Measurements from ENCODE around the gene ZBTB42. TPM values are rescaled to one million over a fixed set of nuclear protein-coding genes. Genes with fewer than 3 reads are reported as not detected.
A peak's percentile ranks its signal among the peaks of the same experiment; 100 is the strongest.

ZBTB42 gene
- total RNA-seq, 1 experiment from 2014 or later = 1.0 TPM

DNA sequence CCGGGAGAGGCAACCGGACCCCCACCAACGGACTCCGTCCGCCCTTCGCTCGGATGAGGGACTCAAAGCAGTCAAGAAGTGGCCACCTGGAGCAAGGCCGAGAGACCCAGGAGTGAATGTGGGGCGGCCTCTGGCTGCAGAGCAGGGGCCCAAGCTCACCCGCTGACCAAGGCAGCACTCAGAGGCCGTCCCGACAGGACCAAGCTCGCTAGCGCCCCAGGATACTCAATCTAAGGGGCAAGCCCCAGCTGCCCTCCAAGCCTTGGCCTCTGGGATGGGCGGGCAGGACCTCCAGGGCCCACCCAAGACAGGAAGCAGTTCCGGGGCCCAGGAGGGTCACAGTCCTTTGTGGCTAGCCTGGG is 6.3 kb upstream of the ZBTB42 start:
- H3K36me3 Mint-ChIP-seq (ENCODE audit: insufficient read depth, unreplicated experiment) = peaks cover under 1% of the 10 kb centered on the region

DNA sequence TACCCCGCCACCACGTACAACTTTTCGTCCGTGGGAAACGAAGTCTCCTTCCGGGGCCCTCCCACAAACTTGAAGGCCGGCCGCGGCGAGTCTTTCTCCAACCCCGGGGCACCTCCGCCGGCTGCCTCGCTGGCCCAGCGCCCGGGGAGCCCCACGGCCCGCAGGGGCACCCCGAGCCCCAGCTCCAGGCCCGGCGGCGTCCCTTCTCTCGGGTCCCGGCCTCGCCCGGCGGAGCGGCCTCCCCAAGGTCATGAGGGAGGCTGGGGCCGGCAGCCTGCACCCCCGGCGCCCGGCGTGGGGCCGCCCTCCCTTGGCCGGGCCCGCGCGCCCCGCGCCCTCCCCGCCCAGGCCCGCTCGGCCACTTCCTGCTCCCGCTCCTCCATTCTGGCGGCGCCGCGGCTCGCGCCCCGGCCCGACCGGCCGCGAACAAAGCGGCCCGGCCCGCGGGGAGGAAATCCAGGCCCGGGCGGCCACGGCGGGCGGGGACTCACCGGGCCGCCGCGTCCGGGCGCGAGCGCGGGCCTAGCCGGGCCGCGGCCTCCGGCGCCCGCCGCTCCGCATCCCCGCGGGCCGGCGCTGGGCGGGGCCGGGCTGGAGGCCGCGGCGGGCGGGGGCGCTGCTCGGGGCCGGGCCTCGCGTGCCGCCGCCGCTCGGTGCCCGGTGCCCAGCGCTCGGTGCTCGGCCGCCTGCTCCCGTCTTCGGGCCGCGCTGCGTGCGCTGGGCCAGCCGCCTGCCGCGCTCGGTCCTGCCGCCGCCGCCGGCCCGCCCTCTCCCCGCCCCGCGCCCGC is 5.7 kb upstream of the ZBTB42 start, which contains the start of gene AKT1:
Gene AKT1 (minus strand): TSS at position 756 of the 788 bp plus-strand sequence. CDS start 3,105 bp downstream, outside the sequence.
- peaks cover 33% of the 10 kb centered on the region for H3K4me1 Mint-ChIP-seq (ENCODE audit: insufficient read depth, unreplicated experiment)
- H3K36me3 Mint-ChIP-seq (ENCODE audit: insufficient read depth, unreplicated experiment) = no peaks in the 10 kb centered on the region
- ChIA-PET CTCF (interaction anchor here (1.3 kb wide), 1 partner anchor 180 kb away, joined by 3 read pairs; no protein-coding TSS in a partner anchor), POLR2A (interaction anchor here (0.5 to 2.0 kb wide), 14 partner anchors 22 to 225 kb away, joined by 3 to 10 read pairs (median 3); partner anchors contain the start of genes CDCA4, CEP170B and SIVA1)
- peak within 1 kb of the TSS; percentile 75 for H3K27ac Mint-ChIP-seq (ENCODE audit: low read depth, unreplicated experiment)
- no peaks in the 10 kb centered on the region for H3K27me3 Mint-ChIP-seq (ENCODE audit: insufficient read depth, unreplicated experiment)
- TF ChIP-seq, protein P1, sequence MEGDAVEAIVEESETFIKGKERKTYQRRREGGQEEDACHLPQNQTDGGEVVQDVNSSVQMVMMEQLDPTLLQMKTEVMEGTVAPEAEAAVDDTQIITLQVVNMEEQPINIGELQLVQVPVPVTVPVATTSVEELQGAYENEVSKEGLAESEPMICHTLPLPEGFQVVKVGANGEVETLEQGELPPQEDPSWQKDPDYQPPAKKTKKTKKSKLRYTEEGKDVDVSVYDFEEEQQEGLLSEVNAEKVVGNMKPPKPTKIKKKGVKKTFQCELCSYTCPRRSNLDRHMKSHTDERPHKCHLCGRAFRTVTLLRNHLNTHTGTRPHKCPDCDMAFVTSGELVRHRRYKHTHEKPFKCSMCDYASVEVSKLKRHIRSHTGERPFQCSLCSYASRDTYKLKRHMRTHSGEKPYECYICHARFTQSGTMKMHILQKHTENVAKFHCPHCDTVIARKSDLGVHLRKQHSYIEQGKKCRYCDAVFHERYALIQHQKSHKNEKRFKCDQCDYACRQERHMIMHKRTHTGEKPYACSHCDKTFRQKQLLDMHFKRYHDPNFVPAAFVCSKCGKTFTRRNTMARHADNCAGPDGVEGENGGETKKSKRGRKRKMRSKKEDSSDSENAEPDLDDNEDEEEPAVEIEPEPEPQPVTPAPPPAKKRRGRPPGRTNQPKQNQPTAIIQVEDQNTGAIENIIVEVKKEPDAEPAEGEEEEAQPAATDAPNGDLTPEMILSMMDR (IDR thresholded peaks at IDR 0.05; ENCODE audit: unreplicated experiment) = no peak
- intact Hi-C loops (cut with micrococcal nuclease) = no loop called here
- no TSS peak for BruUV-seq (replicated peaks)
- peak within 1 kb of the TSS; percentile 85 for H3K4me3 Mint-ChIP-seq (ENCODE audit: unreplicated experiment)
- H3K9me3 Mint-ChIP-seq (ENCODE audit: unreplicated experiment) = no peaks in the 10 kb centered on the region
- DNase-seq (ENCODE audit: unreplicated experiment) = no peak

More for the DNA sequence above, 6.3 kb upstream of the ZBTB42 start:
- Mint-ChIP-seq H3K27ac (ENCODE audit: low read depth, unreplicated experiment) (peak overlapping the region; percentile 75), H3K4me1 (ENCODE audit: insufficient read depth, unreplicated experiment) (peaks cover 33% of the 10 kb centered on the region), H3K9me3 (ENCODE audit: unreplicated experiment) (no peaks in the 10 kb centered on the region), H3K4me3 (ENCODE audit: unreplicated experiment) (peak overlapping the region; percentile 85), H3K27me3 (ENCODE audit: insufficient read depth, unreplicated experiment) (no peaks in the 10 kb centered on the region)
- DNase-seq (ENCODE audit: unreplicated experiment) = peak; percentile 42
- intact Hi-C loops (cut with micrococcal nuclease) = no loop called here
- CTCF ChIA-PET = interaction anchor here (1.3 kb wide), 1 partner anchor 180 kb away, joined by 3 read pairs; no protein-coding TSS in a partner anchor
- TF ChIP-seq, protein P1 (IDR thresholded peaks at IDR 0.05; ENCODE audit: unreplicated experiment) = no peak
- POLR2A ChIA-PET = interaction anchor here (0.6 to 2.0 kb wide), 10 partner anchors 26 to 226 kb away, joined by 3 to 10 read pairs (median 3); partner anchors contain the start of genes CDCA4, CEP170B and SIVA1
- BruUV-seq (replicated peaks) = no TSS peak

DNA sequence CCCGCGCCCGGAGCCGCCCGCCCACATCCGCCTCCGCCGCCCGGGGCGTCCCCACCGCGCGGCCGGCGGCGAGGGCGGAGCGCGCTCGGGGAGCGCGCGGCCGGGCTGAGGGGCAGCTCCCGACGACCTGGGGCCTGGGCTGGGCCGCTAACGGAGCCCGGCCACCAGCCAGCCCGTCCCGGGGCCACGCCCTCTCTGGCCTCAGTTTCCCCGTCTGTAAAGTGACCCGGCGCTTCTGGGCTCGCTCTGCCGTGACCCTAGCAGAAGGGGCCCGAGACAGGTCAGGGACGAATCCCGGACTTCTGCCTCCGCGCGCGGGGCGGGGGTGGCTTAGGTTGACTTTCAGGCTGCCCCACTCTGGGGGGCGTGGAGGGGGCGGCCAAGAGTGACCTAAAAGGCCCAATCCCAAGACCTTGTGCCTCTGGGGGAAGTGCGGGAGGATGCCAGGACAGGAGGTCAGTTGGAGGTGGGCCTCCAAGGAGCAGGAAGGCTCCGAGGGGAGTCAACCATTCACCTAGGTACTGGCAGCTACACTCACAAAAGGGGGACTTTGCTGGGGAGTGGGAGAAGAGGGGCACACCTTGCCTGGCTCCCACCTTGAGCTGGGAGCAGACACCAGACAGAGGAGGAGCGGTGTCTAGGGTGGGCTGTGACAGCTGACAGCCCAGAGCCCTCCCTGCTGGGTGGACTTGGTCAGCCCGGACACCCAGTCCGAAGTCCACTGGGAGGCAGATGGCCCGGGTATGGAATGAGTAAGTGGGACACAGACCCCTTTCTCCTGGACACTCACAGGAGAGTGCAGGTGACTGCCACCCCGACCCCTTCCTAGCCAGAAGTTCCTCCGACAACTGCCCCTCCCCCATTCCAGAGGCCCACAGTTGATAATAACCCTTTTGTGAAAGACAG is 4.9 kb upstream of the ZBTB42 start:
- Mint-ChIP-seq H3K27ac (ENCODE audit: low read depth, unreplicated experiment) (no peak overlapping the region), H3K4me3 (ENCODE audit: unreplicated experiment) (peak overlapping the region; percentile 85), H3K9me3 (ENCODE audit: unreplicated experiment) (no peaks in the 10 kb centered on the region), H3K27me3 (ENCODE audit: insufficient read depth, unreplicated experiment) (no peaks in the 10 kb centered on the region), H3K4me1 (ENCODE audit: insufficient read depth, unreplicated experiment) (peaks cover 32% of the 10 kb centered on the region), H3K36me3 (ENCODE audit: insufficient read depth, unreplicated experiment) (no peaks in the 10 kb centered on the region)
- intact Hi-C loops (cut with micrococcal nuclease) = no loop called here
- peak; percentile 48 for DNase-seq (ENCODE audit: unreplicated experiment)
- TF ChIP-seq, protein P1 (IDR thresholded peaks at IDR 0.05; ENCODE audit: unreplicated experiment) = no peak
- BruUV-seq (replicated peaks) = no TSS peak
- POLR2A ChIA-PET = interaction anchor here (0.5 to 2.0 kb wide), 8 partner anchors 22 to 107 kb away, joined by 3 to 10 read pairs (median 3); partner anchors contain the start of genes CEP170B and SIVA1
- CTCF ChIA-PET = interaction anchor here (0.5 to 0.7 kb wide), 2 partner anchors 26 to 33 kb away, joined by 3 to 4 read pairs; no protein-coding TSS in a partner anchor

All from MCF 10A (cell line).